UCSD-AML1 (cell line): ENCODE results near the gene TPK1.
"Not testable (repeated sequence)": the region's sequence is repeated elsewhere in the genome, so short reads cannot be mapped to it uniquely, and the experiment has no call there.

ENCODE experiments used
- DNase-seq: peaks from one replicate; lab custom pipeline; 2025; ENCODE audit not compliant: unreplicated experiment; lab: John Stamatoyannopoulos, UW

Gene TPK1

DNA sequence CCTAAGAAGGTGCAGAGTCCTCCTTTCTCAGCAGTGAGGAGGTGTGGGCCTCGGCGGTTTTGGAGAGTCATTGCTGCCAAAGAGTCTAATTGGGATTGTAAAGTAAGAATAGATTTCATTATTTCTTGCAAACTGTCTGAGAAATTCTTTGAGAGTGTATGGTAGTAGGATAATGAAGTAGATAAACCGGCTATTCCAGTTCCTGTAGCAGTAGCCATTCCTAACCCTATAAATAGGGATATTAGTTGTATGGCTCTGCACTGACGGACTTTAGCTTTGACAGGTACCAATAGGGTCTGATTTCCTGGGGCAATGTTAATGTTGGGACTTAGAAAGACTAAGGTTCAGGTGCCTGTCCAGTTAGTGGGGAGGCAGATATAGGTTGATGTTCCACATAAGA, 416.9 kb downstream of the TPK1 start:
- DNase-seq, result not testable (repeated sequence)

DNA sequence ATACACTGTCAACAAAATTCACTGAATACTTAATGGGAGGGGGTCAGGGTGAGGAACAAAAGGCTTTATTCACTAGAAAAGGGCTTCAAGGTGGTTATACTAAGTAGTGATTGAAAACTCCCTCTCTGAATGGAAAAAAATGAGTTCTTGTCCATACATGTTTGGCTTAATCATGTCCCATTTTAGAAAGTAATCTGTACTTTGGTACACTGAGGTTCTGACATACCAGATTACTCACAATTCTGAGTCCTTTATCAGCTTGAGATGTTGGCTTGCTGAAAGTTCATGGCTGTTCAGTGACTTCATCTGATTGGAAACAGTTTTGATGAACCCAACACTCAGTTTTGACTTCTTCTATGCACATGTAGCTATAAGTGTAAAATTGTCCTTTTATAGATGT, 419.5 kb downstream of the TPK1 start:
- no peak for DNase-seq

DNA sequence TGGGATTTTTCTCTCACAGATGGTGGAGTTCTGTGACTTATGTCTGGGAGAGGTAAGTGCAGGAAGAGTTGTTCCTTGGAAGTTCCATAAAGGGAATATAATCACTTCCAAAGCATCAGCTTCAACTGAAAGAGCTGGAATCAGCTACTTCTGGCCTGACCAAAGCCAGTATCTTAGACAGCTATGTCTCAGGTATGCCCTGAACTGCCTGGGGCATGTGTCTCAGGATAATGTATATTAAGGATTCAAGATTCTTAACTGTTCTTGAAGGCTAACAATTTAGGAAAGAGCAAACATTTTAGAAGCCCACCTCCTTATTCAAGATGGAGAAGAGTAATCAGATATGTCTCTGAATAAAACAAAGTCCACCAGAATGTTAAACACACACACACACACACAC, 420.0 kb downstream of the TPK1 start:
- no peak for DNase-seq

DNA sequence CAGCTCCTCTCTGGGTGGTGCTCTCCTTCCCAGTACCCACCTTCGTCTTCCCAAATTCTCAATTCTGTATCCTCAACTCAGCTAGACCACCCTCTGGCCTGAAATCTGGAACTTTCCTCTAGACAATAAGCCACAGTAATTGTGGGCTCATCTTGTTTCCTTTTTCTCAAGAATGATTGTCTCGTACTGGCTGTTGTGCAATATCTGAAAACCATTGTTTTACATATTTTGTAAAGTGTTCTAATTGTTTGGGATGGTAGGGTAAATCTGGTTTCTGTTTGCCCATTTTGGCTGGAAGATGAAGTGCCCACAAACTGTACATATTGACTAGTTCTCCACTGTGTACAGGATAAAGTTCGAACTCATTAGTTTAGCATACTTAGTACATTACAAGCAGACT, 421.0 kb downstream of the TPK1 start:
- no peak for DNase-seq

DNA sequence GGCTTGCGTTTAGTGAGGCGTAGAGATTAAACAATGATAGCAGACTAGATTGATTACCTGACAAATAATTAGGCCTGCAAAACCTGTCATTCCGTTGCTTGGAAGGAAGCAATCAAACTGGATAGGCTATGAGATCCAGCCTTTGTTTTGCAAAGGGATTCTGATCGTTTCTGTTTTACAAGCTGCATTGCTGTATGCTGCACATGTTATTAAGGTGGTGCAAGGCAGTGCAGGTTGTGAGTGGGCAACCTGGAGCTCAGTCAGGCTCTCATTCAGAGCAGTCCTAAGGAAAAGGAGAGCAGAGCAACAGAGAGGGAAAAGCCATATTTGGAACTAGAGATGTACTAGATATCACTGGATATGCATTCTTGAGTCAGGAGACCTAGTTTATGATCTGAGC, 425.4 kb downstream of the TPK1 start:
- DNase-seq, result no peak

DNA sequence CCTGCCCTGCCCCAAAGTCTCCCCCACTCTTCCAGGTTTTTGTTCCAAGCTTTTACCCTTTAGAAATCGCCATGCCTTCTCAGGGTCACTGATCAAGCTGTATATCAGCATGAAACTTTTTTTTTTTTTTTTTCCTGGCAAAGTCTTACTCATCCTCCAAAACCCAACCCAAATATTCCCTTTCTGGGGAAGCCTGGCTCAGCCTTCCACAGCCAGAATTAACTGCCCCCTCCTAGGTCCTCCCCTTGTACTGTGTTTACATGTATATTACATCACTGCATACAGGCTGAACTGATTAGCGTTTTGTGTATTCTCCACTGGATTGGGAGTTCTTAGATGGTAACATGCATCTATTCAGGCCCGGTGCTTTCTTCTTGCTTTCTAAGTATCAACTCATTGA, 427.7 kb downstream of the TPK1 start:
- no peak for DNase-seq

DNA sequence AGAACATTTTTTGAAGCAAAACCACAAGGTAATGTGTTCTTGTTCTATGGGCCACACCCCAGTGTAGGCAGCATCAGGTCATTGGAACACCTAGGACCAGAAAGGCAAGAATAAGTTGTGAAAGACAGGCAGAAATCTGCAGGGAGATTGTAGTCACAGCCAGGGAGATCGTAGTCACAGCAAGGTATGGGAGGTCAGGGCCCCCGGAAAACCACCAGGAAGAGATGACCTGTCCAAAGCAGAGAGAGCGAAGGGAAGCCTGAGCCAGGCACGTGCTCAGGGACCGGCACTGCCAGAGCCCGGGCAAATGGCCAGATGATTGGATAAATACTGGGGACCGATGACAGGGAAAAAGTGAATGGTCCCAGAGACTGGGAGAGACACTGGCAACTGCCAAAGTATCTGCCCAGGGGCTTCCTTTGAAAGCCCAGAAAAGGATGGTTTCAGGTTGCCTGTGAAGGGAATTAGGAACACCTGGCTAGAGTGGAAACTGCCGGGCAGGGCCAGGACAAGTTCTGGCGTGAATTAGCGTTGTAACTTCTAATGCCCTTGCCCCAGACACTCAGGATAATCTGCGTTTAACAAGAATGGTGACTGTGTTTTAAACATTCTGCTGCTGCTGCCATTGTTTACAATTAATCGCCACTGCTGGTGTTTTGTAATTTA, 428.5 kb downstream of the TPK1 start:
- no peak for DNase-seq

DNA sequence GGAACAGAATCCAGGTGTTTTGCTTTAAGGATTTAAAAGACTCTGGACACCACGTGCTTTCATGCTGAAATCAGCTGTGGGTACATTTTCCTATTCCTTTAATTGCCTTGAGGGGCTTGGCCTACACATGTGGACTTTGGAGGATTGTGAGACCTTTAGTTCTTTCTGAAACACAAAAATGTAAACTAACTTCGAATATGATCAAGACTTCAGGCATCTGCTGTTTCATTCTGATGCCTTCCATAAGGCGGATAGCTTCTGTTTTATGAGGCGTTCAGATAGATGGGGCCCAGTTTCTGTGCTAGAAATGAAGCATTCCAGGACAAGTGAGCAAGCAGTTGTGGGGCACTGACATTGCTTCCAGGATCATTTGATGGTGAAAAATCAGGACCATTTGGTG, 430.9 kb downstream of the TPK1 start:
- no peak for DNase-seq

DNA sequence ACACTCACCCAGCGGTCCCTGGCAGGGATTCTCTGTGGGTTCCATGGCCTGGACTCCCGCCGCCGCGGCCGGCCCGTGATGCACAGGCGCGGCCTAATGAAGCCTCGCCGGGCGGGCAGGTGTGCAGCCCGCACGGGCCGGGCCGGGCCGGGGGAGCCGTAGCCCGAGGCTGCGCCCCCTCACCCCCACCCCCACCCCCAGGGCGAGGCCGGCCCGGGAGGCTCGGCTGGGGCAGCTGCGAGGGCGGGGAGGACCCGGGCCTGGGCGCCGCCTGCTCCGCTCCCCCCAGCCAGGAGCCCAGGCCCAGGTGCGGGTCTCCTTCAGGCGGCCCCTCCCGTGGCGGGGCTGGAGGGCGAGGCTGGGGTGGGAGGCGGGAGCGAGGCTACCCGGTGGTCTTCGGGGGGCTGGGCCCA, 432.2 kb downstream of the TPK1 start, which contains the start of gene NOBOX:
NOBOX (minus strand) TSS at position 45 of the 413 bp plus-strand sequence.
- DNase-seq, result no peak

DNA sequence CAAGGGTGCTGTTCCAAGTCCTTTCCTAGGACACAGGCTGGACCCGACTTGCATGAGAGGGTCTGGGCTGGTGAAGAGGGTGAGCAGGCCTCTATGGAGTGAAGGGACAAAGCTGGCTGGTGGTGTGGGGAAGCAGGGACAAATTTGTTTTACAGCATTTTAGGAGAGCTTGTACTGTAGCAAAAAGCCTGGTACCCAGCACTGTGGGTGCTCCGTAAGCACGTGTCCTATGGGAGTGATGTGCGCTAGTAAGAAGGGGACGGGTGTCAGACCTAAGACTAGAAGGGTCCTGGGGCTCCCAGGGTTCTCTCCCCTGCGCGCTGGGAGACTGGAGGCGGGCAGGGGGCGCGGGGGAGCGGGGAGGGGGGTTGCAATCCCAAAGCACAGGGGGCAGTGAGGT, 432.8 kb downstream of the TPK1 start:
- no peak for DNase-seq
